NCI-H2029 treated with DMSO at 0.1 percent for 48 hours (cell line): Measurements from ENCODE around the gene MYO1H.
"Not testable (repeated sequence)": the region's sequence is repeated elsewhere in the genome, so short reads cannot be mapped to it uniquely, and the experiment has no call there.

ENCODE experiments used
- DNase-seq: peaks from one replicate; lab custom pipeline; 2025; lab: John Stamatoyannopoulos, UW

The MYO1H gene

DNA sequence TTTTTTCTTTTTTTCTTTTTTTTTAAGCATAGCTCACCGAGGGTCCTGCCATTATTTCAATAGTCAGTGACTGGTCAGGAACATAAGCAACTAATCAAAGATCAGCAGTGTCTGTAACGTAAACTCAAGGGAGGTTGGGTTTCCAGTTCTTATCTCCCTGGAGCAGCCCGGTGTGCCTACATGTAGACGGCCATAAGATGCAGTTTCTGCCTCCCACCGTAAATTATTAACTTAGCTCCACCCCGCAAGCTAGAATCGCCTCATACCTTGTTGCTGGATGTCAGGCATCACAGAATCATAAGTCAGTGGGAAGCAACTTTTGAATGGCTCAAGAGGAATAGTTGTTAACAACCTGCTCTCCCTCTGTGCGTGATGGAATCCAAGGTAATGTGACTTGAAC lies at the start of gene MYO1H:
MYO1H (plus strand) TSS at position 312 of the 400 bp plus-strand sequence; CDS start at position 373, 61 bp downstream.
- no peak for DNase-seq

DNA sequence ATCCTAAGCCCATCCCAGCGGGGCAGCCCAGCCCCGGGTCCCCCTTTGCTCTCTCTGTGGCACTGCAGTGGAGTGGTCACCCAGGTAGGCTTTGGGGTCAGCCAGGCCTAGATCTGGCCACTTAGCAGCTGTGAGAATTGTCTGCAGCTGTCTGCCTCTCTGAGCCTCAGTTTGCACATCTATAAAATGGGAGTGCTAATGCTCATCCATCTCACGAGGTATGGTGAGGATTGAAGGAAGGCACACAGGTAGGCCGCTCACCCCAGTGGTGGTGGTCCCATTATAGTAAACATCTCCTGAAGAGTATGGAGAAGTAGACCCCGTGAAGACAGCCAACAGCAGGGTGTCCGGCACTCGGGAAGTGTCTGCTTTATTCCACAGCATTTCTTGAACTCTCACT lies 47.9 kb upstream of the MYO1H start:
- no peak for DNase-seq

- no peak for DNase-seq
Measured at GRCh38 chr12:109301643-109302168, 46.0 kb upstream of the MYO1H start.

DNA sequence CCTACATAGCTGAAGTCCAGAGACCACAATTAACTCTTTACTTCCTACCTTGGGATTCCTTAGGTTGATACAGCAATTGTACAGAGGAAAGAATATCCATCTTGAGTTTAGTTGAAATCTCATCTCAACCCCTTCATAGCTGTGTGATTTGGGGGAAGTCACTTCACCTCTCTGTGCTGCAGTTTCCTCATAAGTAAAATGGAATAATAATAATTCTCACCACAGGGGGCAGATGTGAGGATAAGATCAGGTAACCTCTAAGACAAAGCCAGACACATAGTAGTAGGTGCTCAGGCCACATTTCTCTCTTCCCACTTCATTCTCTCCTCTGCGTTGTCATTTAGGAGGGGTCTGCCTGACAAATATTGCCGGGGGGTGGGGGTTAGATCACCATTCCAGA lies 45.3 kb upstream of the MYO1H start:
- DNase-seq: no peak

DNA sequence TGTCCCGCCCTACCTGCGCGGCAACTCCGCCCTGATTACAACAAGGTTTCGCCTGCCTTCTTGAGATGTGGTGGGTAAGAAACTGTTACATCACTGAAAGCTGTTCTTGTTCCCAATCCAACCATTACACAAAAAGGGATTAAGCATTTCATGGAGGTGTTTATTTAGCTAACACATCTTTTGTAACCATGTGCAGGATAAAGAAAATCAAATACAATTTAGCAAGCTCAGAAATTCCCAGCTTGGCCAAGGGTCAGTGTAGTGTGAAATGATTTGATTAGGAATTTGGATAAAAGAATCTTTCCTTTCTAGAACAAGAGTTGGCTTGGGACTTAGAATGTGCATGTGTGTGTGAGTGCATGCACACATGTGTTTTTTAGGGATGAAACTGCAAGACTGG lies 44.9 kb upstream of the MYO1H start:
- no peak for DNase-seq

DNA sequence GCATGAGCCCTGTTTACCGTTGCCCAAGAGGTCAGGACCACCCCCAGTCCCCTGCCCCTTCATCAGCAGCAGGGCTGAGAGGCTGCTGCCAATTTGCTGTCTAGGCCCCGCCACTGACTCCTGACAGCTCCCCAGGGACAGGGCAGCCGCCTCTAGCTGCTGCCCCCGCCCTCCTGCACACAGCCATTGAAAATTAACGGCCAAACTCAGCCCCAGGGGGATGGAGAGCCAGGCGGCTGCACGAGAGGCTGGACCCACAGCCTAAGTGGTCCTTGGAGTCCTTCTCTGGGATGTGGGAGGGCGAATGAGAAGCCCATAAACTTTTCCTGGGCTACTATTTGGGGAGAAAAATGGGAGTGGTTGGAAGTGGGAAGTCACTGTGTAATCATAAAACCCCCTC lies 43.2 kb upstream of the MYO1H start:
- no peak for DNase-seq

DNA sequence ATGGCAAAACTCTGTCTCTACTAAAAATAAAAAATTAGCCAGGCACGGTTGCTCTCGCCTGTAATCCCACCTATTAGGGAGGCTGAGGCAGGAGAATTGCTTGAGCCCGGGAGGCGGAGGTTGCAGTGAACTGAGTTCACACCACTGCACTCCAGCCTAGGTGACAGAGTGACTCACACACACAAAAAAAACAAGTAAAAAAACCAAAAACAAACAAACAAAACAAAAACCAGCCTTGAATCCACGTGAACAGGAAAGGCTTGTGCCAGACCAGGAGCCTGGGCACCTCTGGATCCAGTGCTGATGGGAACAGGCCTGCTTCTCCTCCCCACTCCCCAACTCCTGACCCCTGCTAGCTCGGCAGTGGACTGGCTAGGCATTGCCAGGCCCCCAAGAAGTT lies 42.2 kb upstream of the MYO1H start:
- DNase-seq: no peak

DNA sequence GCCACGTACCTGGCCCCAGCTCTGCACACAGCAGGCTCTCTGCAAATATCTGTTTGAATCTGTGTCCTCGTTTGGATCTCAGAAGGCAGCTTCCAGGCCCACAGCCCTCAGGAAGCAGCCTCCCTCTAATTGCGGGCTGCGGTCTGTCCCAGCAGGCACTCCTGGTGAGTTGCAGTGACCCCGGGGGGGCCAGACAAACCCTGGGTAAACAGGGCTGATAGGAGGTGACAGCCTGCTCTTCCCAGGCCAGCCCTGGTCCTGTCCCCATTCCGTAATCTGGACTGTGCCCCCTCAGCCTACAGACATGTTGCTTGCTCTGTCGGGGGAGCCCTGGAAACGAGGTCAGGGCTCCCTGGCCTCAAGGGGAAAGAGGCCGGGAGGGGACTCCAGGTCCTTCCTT lies 40.6 kb upstream of the MYO1H start:
- DNase-seq: no peak

DNA sequence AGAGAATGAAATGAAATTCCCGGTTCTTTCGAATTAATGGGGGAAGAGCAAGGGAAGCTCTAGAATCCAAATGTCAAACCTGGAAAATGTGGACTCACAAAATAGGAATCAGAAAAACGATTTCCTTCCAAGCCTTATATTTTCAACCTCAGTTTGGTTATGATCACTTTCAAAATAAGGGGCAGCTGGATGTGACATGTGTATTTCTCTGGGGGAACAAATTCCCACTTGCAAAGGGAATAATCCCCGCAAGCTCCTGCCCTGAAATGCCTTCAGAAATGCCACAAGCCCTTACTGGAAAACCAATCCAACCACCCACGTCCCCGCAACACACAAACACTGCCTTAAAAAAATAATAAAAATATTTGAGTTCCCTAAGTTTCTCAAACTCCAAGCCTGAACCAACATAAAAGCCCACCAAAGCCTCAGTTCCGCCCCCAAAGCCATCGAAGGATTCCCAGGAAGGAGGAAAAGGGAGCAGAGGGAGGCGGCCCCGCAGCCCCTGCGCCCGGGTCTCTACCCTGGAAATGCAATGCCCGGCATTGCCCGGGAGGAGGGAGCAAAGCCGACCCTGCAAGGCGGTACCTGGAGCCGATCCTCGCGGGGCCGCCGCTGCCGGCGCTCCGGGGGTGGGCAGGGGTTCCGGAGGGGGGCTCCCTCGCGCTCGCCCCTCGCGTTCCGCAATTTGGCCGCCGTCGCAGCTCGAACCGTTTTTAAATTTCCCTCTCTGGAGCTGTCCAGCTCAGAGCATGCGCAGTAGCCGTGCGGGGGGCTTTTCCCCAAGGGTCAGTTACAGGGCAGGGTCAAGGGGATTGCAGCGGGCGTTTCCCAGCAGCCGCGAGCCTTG lies 38.9 kb upstream of the MYO1H start, which contains the start of gene FOXN4:
FOXN4 (minus strand) TSS at position 751 of the 847 bp plus-strand sequence. CDS start 963 bp downstream, outside the sequence.
- no peak for DNase-seq

DNA sequence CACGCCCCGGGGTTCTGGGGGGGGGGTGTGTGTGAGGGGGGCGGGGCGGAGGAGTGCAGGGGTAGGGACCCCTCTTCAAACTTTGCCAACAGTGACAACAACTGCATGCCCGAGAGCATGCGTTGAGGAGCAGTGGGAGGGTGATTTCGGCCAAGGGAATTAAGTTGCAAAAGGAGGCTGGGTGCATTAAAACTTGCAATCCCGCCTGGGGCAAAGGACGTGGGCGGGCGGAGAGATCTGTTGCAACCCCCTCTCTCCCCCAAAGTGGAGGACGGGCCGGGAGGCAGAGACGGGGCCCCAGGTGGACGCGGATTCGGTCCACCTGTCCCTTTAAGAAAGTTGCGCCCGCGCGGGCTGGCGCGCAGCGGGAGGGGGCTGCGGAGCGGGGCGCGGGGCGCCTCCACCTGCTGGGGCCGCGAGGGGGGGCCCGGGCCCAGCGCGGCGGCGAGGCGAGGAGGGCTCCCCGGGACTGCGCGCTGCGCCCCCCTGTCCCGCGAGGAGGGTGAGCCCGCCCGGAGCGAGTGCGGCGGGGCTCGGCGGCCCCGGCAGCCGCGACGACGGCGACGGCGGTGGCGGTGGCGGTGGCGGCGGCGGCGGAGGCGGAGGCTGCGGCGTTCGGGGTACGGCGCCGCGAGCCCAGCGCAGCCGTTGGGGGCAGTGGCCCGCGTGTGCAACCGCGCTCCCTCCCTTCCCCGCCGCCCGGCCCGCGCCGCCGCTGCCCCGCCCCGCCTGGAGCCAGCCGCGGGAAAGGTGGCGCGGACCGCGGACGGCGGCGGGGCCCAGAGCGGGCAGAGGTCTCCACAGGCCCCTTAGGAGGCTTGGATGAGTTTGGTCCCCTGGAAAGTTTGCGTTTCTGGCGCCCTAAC lies 38.1 kb upstream of the MYO1H start:
- DNase-seq: no peak

- peak; percentile 41 for DNase-seq
Measured at GRCh38 chr12:109310247-109311125, 37.2 kb upstream of the MYO1H start.

GRCh38 chr12:109321294-109321693 lies 26.4 kb upstream of the MYO1H start:
- DNase-seq: not testable (repeated sequence)

- DNase-seq: no peak
Measured at GRCh38 chr12:109329003-109329402, 18.7 kb upstream of the MYO1H start.

DNA sequence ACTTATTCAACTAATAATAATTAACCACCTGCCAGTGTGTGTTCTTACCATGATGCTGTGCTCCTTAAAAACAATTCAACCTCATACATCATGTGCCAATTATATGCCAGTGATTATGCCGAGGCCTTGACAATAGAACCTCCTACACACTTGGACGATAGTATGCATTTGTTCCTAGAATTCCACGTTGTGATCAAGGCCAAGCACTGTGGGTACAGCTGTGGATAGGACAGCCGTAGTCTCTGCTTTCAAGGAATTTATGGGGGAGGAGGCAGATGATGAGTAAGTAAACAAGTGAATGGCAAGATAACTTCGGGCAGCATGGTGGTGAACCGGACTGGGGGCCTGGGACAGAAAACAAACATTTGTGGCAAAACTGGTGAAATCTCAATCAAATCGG lies 18.0 kb upstream of the MYO1H start:
- DNase-seq: no peak

DNA sequence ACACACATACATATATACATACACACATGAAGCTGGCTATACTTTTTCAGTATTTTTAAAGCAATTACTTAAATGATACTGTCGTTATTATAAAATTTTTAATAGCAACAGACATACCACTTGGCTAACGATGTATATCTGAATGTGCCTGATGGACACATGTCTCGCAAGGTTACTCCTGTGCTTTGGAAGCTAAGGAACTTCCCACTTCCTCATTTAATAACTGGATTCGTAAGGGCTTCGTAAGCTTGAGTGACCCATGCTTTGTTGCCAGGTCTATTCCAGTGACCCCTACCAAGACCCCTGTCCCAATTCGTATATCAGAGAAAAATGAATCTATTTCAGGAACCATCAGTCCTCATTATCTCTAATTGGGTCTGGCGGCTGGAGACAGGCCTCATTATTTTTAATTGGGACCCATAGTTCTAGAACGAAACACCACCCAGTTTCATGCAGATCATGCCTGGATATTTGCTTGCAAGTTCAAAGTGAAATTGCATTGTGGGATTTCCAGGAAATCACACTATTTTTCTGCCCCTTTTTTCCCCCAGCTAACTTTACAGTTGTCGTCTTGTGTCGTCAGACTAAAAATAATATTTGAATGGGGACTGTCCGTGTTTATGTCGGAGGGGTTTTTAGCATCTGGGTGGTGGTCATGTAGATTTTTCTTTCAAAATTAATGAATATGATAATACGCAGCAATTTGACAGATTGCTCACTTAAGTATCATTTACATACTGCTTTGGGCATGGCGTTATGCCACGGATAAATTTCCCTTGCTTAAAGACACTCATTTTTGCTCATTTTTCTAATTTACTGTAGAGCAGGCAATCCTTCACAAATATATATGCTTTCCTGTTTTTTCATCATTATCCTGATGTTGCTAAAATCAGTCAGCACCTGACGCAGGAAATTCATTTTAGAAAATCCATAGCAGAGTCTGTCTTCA lies 17.1 kb upstream of the MYO1H start:
- DNase-seq: no peak

DNA sequence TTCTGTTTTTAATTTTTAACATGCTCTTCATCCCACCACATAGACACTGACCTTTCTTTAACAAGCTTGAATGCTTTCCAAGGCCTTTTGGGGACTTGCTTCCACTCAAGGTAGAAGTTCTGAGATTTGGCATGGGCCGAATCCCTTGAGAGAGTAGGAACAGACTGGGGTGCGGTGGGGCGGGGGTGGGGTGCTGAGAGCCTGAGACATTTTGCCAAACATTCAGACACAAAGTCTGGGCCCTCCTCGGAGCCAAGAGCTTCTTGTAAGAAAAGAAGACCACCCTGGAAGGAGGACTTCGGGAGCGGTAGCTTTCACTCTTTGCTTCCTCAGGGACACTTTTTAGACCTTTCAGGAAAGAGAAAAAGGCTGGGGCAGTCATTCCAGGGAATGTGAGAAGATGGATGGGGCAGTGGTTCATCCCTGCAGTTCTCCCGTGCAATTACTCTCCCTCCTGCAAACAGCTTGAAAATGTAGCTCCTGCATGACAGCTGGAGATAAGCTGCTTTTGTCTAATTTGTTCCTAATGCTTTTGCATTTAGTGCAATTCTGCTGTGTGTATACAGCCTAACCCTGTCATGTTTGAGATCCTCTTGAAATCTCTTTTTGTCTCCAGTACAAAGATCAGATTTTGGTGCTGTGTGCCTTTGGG lies 16.3 kb upstream of the MYO1H start:
- no peak for DNase-seq

- no peak for DNase-seq
Measured at GRCh38 chr12:109334887-109335286, 12.8 kb upstream of the MYO1H start.

DNA sequence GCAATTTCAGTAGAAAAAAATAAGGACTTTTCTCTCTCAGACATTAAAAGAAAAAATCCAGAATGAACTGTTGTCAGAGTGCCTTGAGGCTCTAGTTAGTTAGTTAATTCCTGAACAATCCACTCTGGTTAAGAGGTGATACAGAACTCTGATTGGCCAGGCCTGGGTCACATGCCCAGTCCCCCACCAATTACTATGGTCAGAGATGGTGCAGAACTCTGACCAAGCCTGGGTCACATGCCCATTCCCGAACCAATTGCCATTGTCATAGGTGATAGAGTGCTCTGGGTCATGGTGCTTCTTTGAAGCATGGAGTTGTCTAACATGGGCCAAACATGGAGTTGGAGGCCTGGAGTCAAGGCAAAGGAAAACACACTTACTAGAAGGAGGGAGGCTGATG lies 11.1 kb upstream of the MYO1H start:
- no peak for DNase-seq

GRCh38 chr12:109343677-109344076 lies 4.0 kb upstream of the MYO1H start:
- DNase-seq: no peak

DNA sequence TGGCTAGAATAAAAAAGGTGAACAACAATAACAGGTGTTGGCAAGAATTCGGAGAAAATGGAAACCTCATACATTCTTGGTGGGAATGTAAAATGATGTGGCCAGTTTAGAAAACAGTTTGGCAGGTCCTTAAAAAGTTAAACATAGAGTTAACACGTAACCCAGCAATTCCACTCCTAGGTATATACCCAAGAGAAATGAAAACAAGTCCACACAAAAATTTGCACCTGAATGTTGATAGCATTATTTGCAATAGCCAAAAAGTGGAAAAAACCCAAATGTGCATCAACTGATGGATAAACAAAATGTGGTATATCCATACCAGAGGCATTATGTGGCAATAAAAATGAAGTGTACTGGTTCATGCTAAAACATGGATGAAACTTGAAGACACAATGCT lies 2.3 kb upstream of the MYO1H start:
- DNase-seq: no peak
